ENCODE results near the gene IL34. TPM values are rescaled to one million over a fixed set of nuclear protein-coding genes. Genes with fewer than 3 reads are reported as not detected.

The IL34 gene
- total and polyA plus RNA-seq, 3 experiments from 2014 or later = not detected

- Mint-ChIP-seq H3K9me3 (no peaks in the 10 kb centered on the region), H3K4me1 (peaks cover 11 to 31% (median 21%) of the 10 kb centered on the region in 3 donors), H3K27ac (peak overlapping the region in 7 of 8 donors; percentile 52 to 93 (median 72)), H3K27me3 (no peaks in the 10 kb centered on the region), H3K4me3 (peak overlapping the region in 3 of 7 donors; percentile 16 to 58 (median 26)), H3K36me3 (peaks cover 0 to 23% (median 0%) of the 10 kb centered on the region in 3 donors)
- DNase-seq = peak in 1 of 5 donors; percentile 41
- Histone ChIP-seq H3K27me3 (ENCODE audit: insufficient read depth, low read length, poor library complexity, severe bottlenecking) (no peaks in the 10 kb centered on the region), H3K4me1 (ENCODE audit: insufficient read depth, low read length) (peaks cover 20% of the 10 kb centered on the region), H3K27ac (ENCODE audit: low read depth, low read length) (peak overlapping the region; percentile 16), H3K9me3 (ENCODE audit: low read length) (no peaks in the 10 kb centered on the region), H3K4me3 (ENCODE audit: low read length) (no peak overlapping the region), H3K36me3 (ENCODE audit: insufficient read depth, low read length) (no peaks in the 10 kb centered on the region)
- ChIA-PET CTCF (interaction anchor here (1.6 kb wide), 1 partner anchor 13 kb away, joined by 4 read pairs; no protein-coding TSS in a partner anchor), POLR2A (interaction anchor here (0.5 kb wide), 1 partner anchor 408 kb away, joined by 3 read pairs; no protein-coding TSS in a partner anchor)
Observed at GRCh38 chr16:70695331-70696070, 49.1 kb downstream of the IL34 start.

- CTCF ChIA-PET = interaction anchor here (1.6 kb wide), 1 partner anchor 14 kb away, joined by 4 read pairs; no protein-coding TSS in a partner anchor
Observed at GRCh38 chr16:70696355-70696754, 50.0 kb downstream of the IL34 start.

GRCh38 chr16:70696952-70697593 lies 50.7 kb downstream of the IL34 start:
- Mint-ChIP-seq H3K4me3 (peak overlapping the region in 2 of 7 donors; percentile 15 to 54), H3K4me1 (peaks cover 11 to 31% (median 21%) of the 10 kb centered on the region in 3 donors), H3K36me3 (peaks cover 0 to 30% (median 0%) of the 10 kb centered on the region in 3 donors), H3K9me3 (no peaks in the 10 kb centered on the region), H3K27me3 (no peaks in the 10 kb centered on the region), H3K27ac (peak overlapping the region in 6 of 8 donors; percentile 67 to 91 (median 79))
- Histone ChIP-seq H3K9me3 (ENCODE audit: low read length) (no peaks in the 10 kb centered on the region), H3K27me3 (ENCODE audit: insufficient read depth, low read length, poor library complexity, severe bottlenecking) (no peaks in the 10 kb centered on the region), H3K4me3 (ENCODE audit: low read length) (no peak overlapping the region), H3K36me3 (ENCODE audit: insufficient read depth, low read length) (no peaks in the 10 kb centered on the region), H3K27ac (ENCODE audit: low read depth, low read length) (no peak overlapping the region), H3K4me1 (ENCODE audit: insufficient read depth, low read length) (peaks cover 20% of the 10 kb centered on the region)
- DNase-seq = peak in 2 of 5 donors; percentile 23 to 67
- ChIA-PET CTCF (no interaction called here), POLR2A (no interaction called here)

More at GRCh38 chr16:70696355-70696754, 50.0 kb downstream of the IL34 start:
- peaks cover 11 to 31% (median 21%) of the 10 kb centered on the region in 3 donors for H3K4me1 Mint-ChIP-seq
- no peaks in the 10 kb centered on the region for H3K36me3 ChIP-seq (ENCODE audit: insufficient read depth, low read length)
- peaks cover 20% of the 10 kb centered on the region for H3K4me1 ChIP-seq (ENCODE audit: insufficient read depth, low read length)
- POLR2A ChIA-PET = no interaction called here
- H3K27me3 Mint-ChIP-seq = no peaks in the 10 kb centered on the region
- peak overlapping the region in 1 of 7 donors; percentile 28 for H3K4me3 Mint-ChIP-seq
- no peaks in the 10 kb centered on the region for H3K9me3 Mint-ChIP-seq
- H3K4me3 ChIP-seq (ENCODE audit: low read length) = no peak overlapping the region
- H3K36me3 Mint-ChIP-seq = peaks cover 0 to 26% (median 0%) of the 10 kb centered on the region in 3 donors
- no peaks in the 10 kb centered on the region for H3K9me3 ChIP-seq (ENCODE audit: low read length)
- peak overlapping the region in 3 of 8 donors; percentile 50 to 72 (median 54) for H3K27ac Mint-ChIP-seq
- H3K27ac ChIP-seq (ENCODE audit: low read depth, low read length) = no peak overlapping the region
- peak in 1 of 5 donors; percentile 29 for DNase-seq
- H3K27me3 ChIP-seq (ENCODE audit: insufficient read depth, low read length, poor library complexity, severe bottlenecking) = no peaks in the 10 kb centered on the region

DNA sequence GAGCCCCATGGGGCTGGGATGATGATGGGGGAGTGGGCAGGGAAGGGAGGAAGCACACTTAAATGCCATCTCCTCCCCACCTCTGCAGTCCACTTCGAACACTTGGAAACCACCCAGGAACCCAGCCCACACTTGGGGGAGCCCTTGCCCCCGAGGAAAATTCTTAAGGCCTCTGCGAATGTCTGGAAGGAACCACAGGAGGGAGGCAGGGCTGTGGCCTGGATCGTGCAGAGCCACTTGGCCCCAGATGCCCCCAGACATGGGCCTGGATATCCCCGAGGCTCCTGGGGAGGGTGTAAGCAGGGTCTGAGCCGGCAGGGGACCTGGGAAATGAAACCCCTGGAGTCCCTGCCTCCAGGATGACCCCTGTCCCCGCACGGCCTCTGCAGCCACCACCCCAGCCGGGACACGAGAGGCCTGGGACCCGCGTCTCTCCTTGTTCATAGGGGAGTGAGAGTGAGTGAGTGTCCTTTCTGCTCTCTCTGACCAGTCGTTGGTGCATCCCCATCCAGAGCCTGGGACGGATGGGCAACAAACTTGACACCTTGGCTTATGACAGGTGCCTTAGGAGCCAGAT lies 51.3 kb downstream of the IL34 start:
- Histone ChIP-seq H3K9me3 (ENCODE audit: low read length) (no peaks in the 10 kb centered on the region), H3K4me1 (ENCODE audit: insufficient read depth, low read length) (peaks cover 20% of the 10 kb centered on the region), H3K36me3 (ENCODE audit: insufficient read depth, low read length) (no peaks in the 10 kb centered on the region), H3K27me3 (ENCODE audit: insufficient read depth, low read length, poor library complexity, severe bottlenecking) (no peaks in the 10 kb centered on the region), H3K27ac (ENCODE audit: low read depth, low read length) (no peak overlapping the region), H3K4me3 (ENCODE audit: low read length) (no peak overlapping the region)
- CTCF ChIA-PET = no interaction called here
- DNase-seq = no peak
- Mint-ChIP-seq H3K27ac (peak overlapping the region in 2 of 8 donors; percentile 70 to 83), H3K36me3 (peaks cover 0 to 32% (median 0%) of the 10 kb centered on the region in 3 donors), H3K9me3 (no peaks in the 10 kb centered on the region), H3K27me3 (no peaks in the 10 kb centered on the region), H3K4me1 (peaks cover 11 to 31% (median 21%) of the 10 kb centered on the region in 3 donors), H3K4me3 (peak overlapping the region in 2 of 7 donors; percentile 15 to 63)
- POLR2A ChIA-PET = no interaction called here

DNA sequence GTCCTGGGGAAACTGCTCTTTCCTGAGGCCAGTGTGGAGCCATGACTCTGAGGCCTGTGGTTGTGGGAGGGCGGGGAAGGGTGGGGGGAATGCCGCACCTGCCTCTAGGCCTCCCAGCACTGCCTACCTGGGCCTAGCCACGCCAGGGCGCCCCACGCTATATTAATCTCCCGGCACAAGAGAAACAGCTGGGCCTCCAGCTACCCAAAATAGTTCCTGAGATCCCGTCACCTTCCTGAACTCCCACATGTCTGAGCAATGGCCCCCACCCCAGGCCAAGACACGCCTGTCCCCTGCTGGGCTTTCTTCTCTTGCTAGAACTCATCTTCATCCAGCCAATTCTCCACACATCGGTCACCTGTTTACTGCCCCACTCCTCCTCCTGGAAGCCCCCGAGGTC lies 52.5 kb downstream of the IL34 start:
- CTCF ChIA-PET = no interaction called here
- Mint-ChIP-seq H3K9me3 (no peaks in the 10 kb centered on the region), H3K36me3 (peaks cover 0 to 28% (median 0%) of the 10 kb centered on the region in 3 donors), H3K27me3 (no peaks in the 10 kb centered on the region), H3K4me1 (peaks cover 11 to 31% (median 21%) of the 10 kb centered on the region in 3 donors), H3K4me3 (no peak overlapping the region), H3K27ac (peak overlapping the region in 2 of 8 donors; percentile 24 to 27)
- no peak overlapping the region for H3K4me3 ChIP-seq (ENCODE audit: low read length)
- H3K9me3 ChIP-seq (ENCODE audit: low read length) = no peaks in the 10 kb centered on the region
- H3K27ac ChIP-seq (ENCODE audit: low read depth, low read length) = no peak overlapping the region
- peaks cover 20% of the 10 kb centered on the region for H3K4me1 ChIP-seq (ENCODE audit: insufficient read depth, low read length)
- POLR2A ChIA-PET = no interaction called here
- no peaks in the 10 kb centered on the region for H3K36me3 ChIP-seq (ENCODE audit: insufficient read depth, low read length)
- no peaks in the 10 kb centered on the region for H3K27me3 ChIP-seq (ENCODE audit: insufficient read depth, low read length, poor library complexity, severe bottlenecking)
- DNase-seq = no peak

- no peaks in the 10 kb centered on the region for H3K27me3 Mint-ChIP-seq
- Histone ChIP-seq H3K4me1 (ENCODE audit: insufficient read depth, low read length) (peaks cover 20% of the 10 kb centered on the region), H3K27ac (ENCODE audit: low read depth, low read length) (no peak overlapping the region), H3K4me3 (ENCODE audit: low read length) (no peak overlapping the region), H3K9me3 (ENCODE audit: low read length) (no peaks in the 10 kb centered on the region), H3K27me3 (ENCODE audit: insufficient read depth, low read length, poor library complexity, severe bottlenecking) (no peaks in the 10 kb centered on the region), H3K36me3 (ENCODE audit: insufficient read depth, low read length) (no peaks in the 10 kb centered on the region)
- H3K27ac Mint-ChIP-seq = no peak overlapping the region
- peaks cover 0 to 27% (median 0%) of the 10 kb centered on the region in 3 donors for H3K36me3 Mint-ChIP-seq
- POLR2A ChIA-PET = no interaction called here
- DNase-seq = no peak
- CTCF ChIA-PET = no interaction called here
- H3K4me1 Mint-ChIP-seq = peaks cover 11 to 31% (median 21%) of the 10 kb centered on the region in 3 donors
- H3K9me3 Mint-ChIP-seq = no peaks in the 10 kb centered on the region
- H3K4me3 Mint-ChIP-seq = no peak overlapping the region
Observed at GRCh38 chr16:70699696-70700095, 53.3 kb downstream of the IL34 start.

- Mint-ChIP-seq H3K4me3 (no peak overlapping the region), H3K27me3 (no peaks in the 10 kb centered on the region), H3K36me3 (peaks cover 0 to 25% (median 0%) of the 10 kb centered on the region in 3 donors), H3K27ac (no peak overlapping the region), H3K4me1 (peaks cover 8 to 27% (median 20%) of the 10 kb centered on the region in 3 donors), H3K9me3 (no peaks in the 10 kb centered on the region)
- ChIA-PET POLR2A (no interaction called here), CTCF (no interaction called here)
- Histone ChIP-seq H3K4me1 (ENCODE audit: insufficient read depth, low read length) (peaks cover 20% of the 10 kb centered on the region), H3K27ac (ENCODE audit: low read depth, low read length) (no peak overlapping the region), H3K27me3 (ENCODE audit: insufficient read depth, low read length, poor library complexity, severe bottlenecking) (no peaks in the 10 kb centered on the region), H3K9me3 (ENCODE audit: low read length) (no peaks in the 10 kb centered on the region), H3K36me3 (ENCODE audit: insufficient read depth, low read length) (no peaks in the 10 kb centered on the region), H3K4me3 (ENCODE audit: low read length) (no peak overlapping the region)
- no peak for DNase-seq
Observed at GRCh38 chr16:70700101-70701020, 54.0 kb downstream of the IL34 start.

All from CD8-positive, alpha-beta memory T cell (primary cell).